Embryonic facial prominence (tissue), 1 donor: Measurements from ENCODE around the gene SNRNP200.
A peak's percentile ranks its signal among the peaks of the same experiment; 100 is the strongest.

ENCODE experiments used
- DNase-seq: peaks from one replicate; pipeline ENCODE4 v3.0.0-alpha.2; 2016; ENCODE audit errors: extremely low spot score

Gene SNRNP200

GRCh38 chr2:96251721-96252292 is 53.5 kb downstream of the SNRNP200 start:
- no peak for DNase-seq

- DNase-seq: no peak
Measured at GRCh38 chr2:96250188-96250587, 55.2 kb downstream of the SNRNP200 start.

- peak; percentile 18 for DNase-seq
Measured at GRCh38 chr2:96249654-96250053, 55.7 kb downstream of the SNRNP200 start.

- no peak for DNase-seq
Measured at GRCh38 chr2:96248624-96249023, 56.7 kb downstream of the SNRNP200 start.

GRCh38 chr2:96247896-96248295 is 57.5 kb downstream of the SNRNP200 start:
- DNase-seq: no peak

- DNase-seq: no peak
Measured at GRCh38 chr2:96247009-96247408, 58.3 kb downstream of the SNRNP200 start.

GRCh38 chr2:96245609-96246390 is 59.5 kb downstream of the SNRNP200 start:
- no peak for DNase-seq

- DNase-seq: no peak
Measured at GRCh38 chr2:96243843-96244242, 61.5 kb downstream of the SNRNP200 start.

- no peak for DNase-seq
Measured at GRCh38 chr2:96241900-96242611, 63.3 kb downstream of the SNRNP200 start.

- DNase-seq: no peak
Measured at GRCh38 chr2:96241227-96241626, 64.1 kb downstream of the SNRNP200 start.

GRCh38 chr2:96240341-96241038 is 64.9 kb downstream of the SNRNP200 start:
- no peak for DNase-seq

GRCh38 chr2:96239745-96240264 is 65.5 kb downstream of the SNRNP200 start:
- no peak for DNase-seq

- no peak for DNase-seq
Measured at GRCh38 chr2:96239091-96239490, 66.3 kb downstream of the SNRNP200 start.

- DNase-seq: no peak
Measured at GRCh38 chr2:96238266-96238665, 67.1 kb downstream of the SNRNP200 start.

- DNase-seq: no peak
Measured at GRCh38 chr2:96236882-96237281, 68.5 kb downstream of the SNRNP200 start.

- DNase-seq: no peak
Measured at GRCh38 chr2:96233880-96234316, 71.4 kb downstream of the SNRNP200 start.

GRCh38 chr2:96233436-96233835 is 71.9 kb downstream of the SNRNP200 start:
- no peak for DNase-seq

- DNase-seq: no peak
Measured at GRCh38 chr2:96231316-96231715, 74.0 kb downstream of the SNRNP200 start.

GRCh38 chr2:96225016-96225533 is 80.3 kb downstream of the SNRNP200 start:
- DNase-seq: no peak
